ENCODE results near the gene VPS13D. TPM values are rescaled to one million over a fixed set of nuclear protein-coding genes. Genes with fewer than 3 reads are reported as not detected.

Gene VPS13D
- total and polyA plus RNA-seq, 5 experiments from 2014 or later: 5.3 to 64.9 (median 7.5) TPM

- no peak overlapping the region for H3K4me3 Mint-ChIP-seq
- POLR2A ChIA-PET: interaction anchor here (1.6 to 1.8 kb wide), 2 partner anchors 8 to 12 kb away, joined by 4 to 5 read pairs; no protein-coding TSS in a partner anchor
Observed at GRCh38 chr1:12503709-12504108, 273.9 kb downstream of the VPS13D start.

GRCh38 chr1:12504601-12505000 is 274.8 kb downstream of the VPS13D start:
- no peaks in the 10 kb centered on the region for H3K27me3 Mint-ChIP-seq
- peaks cover 0 to 37% (median 14%) of the 10 kb centered on the region in 3 donors for H3K36me3 Mint-ChIP-seq
- POLR2A ChIA-PET: interaction anchor here (1.0 kb wide), 1 partner anchor 17 kb away, joined by 3 read pairs; no protein-coding TSS in a partner anchor
- ATAC-seq (no peak), DNase-seq (no peak)
- H3K9me3 Mint-ChIP-seq: peaks cover 0 to under 1% (median 0%) of the 10 kb centered on the region in 9 donors
- no peak overlapping the region for H3K4me3 Mint-ChIP-seq
- H3K27ac Mint-ChIP-seq: peak overlapping the region in 1 of 10 donors; percentile 73
- peaks cover 12 to 31% (median 21%) of the 10 kb centered on the region in 4 donors for H3K4me1 Mint-ChIP-seq

More at GRCh38 chr1:12503709-12504108, 273.9 kb downstream of the VPS13D start:
- Mint-ChIP-seq H3K4me1 (peaks cover 5 to 24% (median 17%) of the 10 kb centered on the region in 4 donors), H3K9me3 (no peaks in the 10 kb centered on the region), H3K27ac (peak overlapping the region in 5 of 10 donors; percentile 9 to 90 (median 38)), H3K27me3 (no peaks in the 10 kb centered on the region), H3K36me3 (peaks cover 0 to 43% (median 18%) of the 10 kb centered on the region in 3 donors)
- ATAC-seq (no peak), DNase-seq (peak in 1 of 10 donors; percentile 43)

GRCh38 chr1:12505231-12505630 is 275.4 kb downstream of the VPS13D start:
- POLR2A ChIA-PET: interaction anchor here (1.0 to 1.2 kb wide), 3 partner anchors 18 to 28 kb away, joined by 3 to 4 read pairs (median 3); no protein-coding TSS in a partner anchor
- peaks cover 18 to 38% (median 25%) of the 10 kb centered on the region in 4 donors for H3K4me1 Mint-ChIP-seq
- DNase-seq (no peak), ATAC-seq (no peak)
- H3K4me3 Mint-ChIP-seq: no peak overlapping the region
- peaks cover 0 to 34% (median 13%) of the 10 kb centered on the region in 3 donors for H3K36me3 Mint-ChIP-seq
- H3K9me3 Mint-ChIP-seq: peaks cover 0 to 2% (median 0%) of the 10 kb centered on the region in 9 donors
- peak overlapping the region in 5 of 10 donors; percentile 42 to 87 (median 73) for H3K27ac Mint-ChIP-seq
- H3K27me3 Mint-ChIP-seq: no peaks in the 10 kb centered on the region

- Mint-ChIP-seq H3K27ac (peak overlapping the region in 5 of 10 donors; percentile 29 to 82 (median 46)), H3K4me1 (peaks cover 21 to 43% (median 30%) of the 10 kb centered on the region in 4 donors), H3K4me3 (peak overlapping the region in 1 of 10 donors; percentile 51), H3K27me3 (no peaks in the 10 kb centered on the region), H3K36me3 (peaks cover 0 to 33% (median 17%) of the 10 kb centered on the region in 3 donors), H3K9me3 (peaks cover 0 to 3% (median 0%) of the 10 kb centered on the region in 9 donors)
- ATAC-seq (no peak), DNase-seq (no peak)
- POLR2A ChIA-PET: interaction anchor here (0.6 to 1.2 kb wide), 5 partner anchors 10 to 28 kb away, joined by 3 to 4 read pairs (median 3); no protein-coding TSS in a partner anchor
Observed at GRCh38 chr1:12505639-12506280, 275.9 kb downstream of the VPS13D start.

- H3K36me3 Mint-ChIP-seq: peaks cover 0 to 31% (median 17%) of the 10 kb centered on the region in 3 donors
- peak overlapping the region in 3 of 10 donors; percentile 10 to 51 (median 22) for H3K4me3 Mint-ChIP-seq
- H3K27ac Mint-ChIP-seq: peak overlapping the region in 7 of 10 donors; percentile 13 to 84 (median 57)
- H3K9me3 Mint-ChIP-seq: peaks cover 0 to 3% (median 0%) of the 10 kb centered on the region in 9 donors
- DNase-seq (peak in 1 of 10 donors; percentile 24), ATAC-seq (no peak)
- H3K27me3 Mint-ChIP-seq: no peaks in the 10 kb centered on the region
- POLR2A ChIA-PET: interaction anchor here (0.6 to 1.2 kb wide), 5 partner anchors 11 to 29 kb away, joined by 3 to 4 read pairs (median 3); no protein-coding TSS in a partner anchor
- H3K4me1 Mint-ChIP-seq: peaks cover 25 to 49% (median 38%) of the 10 kb centered on the region in 4 donors
Observed at GRCh38 chr1:12506281-12507280, 276.8 kb downstream of the VPS13D start.

GRCh38 chr1:12507631-12508030 is 277.8 kb downstream of the VPS13D start:
- peaks cover 0 to 4% (median 0%) of the 10 kb centered on the region in 9 donors for H3K9me3 Mint-ChIP-seq
- no peak overlapping the region for H3K4me3 Mint-ChIP-seq
- no peak for ATAC-seq
- peak overlapping the region in 1 of 10 donors; percentile 46 for H3K27ac Mint-ChIP-seq
- DNase-seq: no peak
- peaks cover 21 to 48% (median 42%) of the 10 kb centered on the region in 4 donors for H3K4me1 Mint-ChIP-seq
- POLR2A ChIA-PET: interaction anchor here (0.6 kb wide), 1 partner anchor 13 kb away, joined by 3 read pairs; no protein-coding TSS in a partner anchor
- peaks cover under 1 to 24% (median 24%) of the 10 kb centered on the region in 3 donors for H3K36me3 Mint-ChIP-seq
- H3K27me3 Mint-ChIP-seq: no peaks in the 10 kb centered on the region

- no peaks in the 10 kb centered on the region for H3K27me3 Mint-ChIP-seq
- H3K4me3 Mint-ChIP-seq: peak overlapping the region in 4 of 10 donors; percentile 10 to 54 (median 46)
- H3K4me1 Mint-ChIP-seq: peaks cover 24 to 56% (median 49%) of the 10 kb centered on the region in 4 donors
- DNase-seq (no peak), ATAC-seq (no peak)
- peaks cover 5 to 32% (median 25%) of the 10 kb centered on the region in 3 donors for H3K36me3 Mint-ChIP-seq
- POLR2A ChIA-PET: interaction anchor here (1.0 kb wide), 1 partner anchor 143 kb away, joined by 4 read pairs; no protein-coding TSS in a partner anchor
- H3K27ac Mint-ChIP-seq: peak overlapping the region; percentile 63 to 99 (median 89)
- peaks cover 0 to 10% (median 2%) of the 10 kb centered on the region in 9 donors for H3K9me3 Mint-ChIP-seq
Observed at GRCh38 chr1:12508849-12509248, 279.0 kb downstream of the VPS13D start.

- peaks cover 22 to 54% (median 47%) of the 10 kb centered on the region in 4 donors for H3K4me1 Mint-ChIP-seq
- H3K36me3 Mint-ChIP-seq: peaks cover 5 to 32% (median 17%) of the 10 kb centered on the region in 3 donors
- peak overlapping the region; percentile 97 to 99 (median 98) for H3K27ac Mint-ChIP-seq
- POLR2A ChIA-PET: interaction anchor here (0.5 to 3.1 kb wide), 17 partner anchors 8 to 107 kb away, joined by 3 to 40 read pairs (median 5); partner anchors contain the start of gene DHRS3
- no peak for DNase-seq
- H3K27me3 Mint-ChIP-seq: no peaks in the 10 kb centered on the region
- H3K9me3 Mint-ChIP-seq: peaks cover 0 to 10% (median 2%) of the 10 kb centered on the region in 9 donors
- peak overlapping the region; percentile 72 to 92 (median 82) for H3K4me3 Mint-ChIP-seq
- peak in 1 of 2 donors; percentile 1 for ATAC-seq
Observed at GRCh38 chr1:12511128-12511484, 281.3 kb downstream of the VPS13D start.

GRCh38 chr1:12511516-12512468 is 282.0 kb downstream of the VPS13D start:
- Mint-ChIP-seq H3K27ac (peak overlapping the region; percentile 97 to 99 (median 98)), H3K4me1 (peaks cover 22 to 52% (median 43%) of the 10 kb centered on the region in 4 donors), H3K36me3 (peaks cover 5 to 28% (median 14%) of the 10 kb centered on the region in 3 donors), H3K4me3 (peak overlapping the region; percentile 52 to 92 (median 78)), H3K9me3 (peaks cover 0 to 10% (median 2%) of the 10 kb centered on the region in 9 donors), H3K27me3 (no peaks in the 10 kb centered on the region)
- POLR2A ChIA-PET: interaction anchor here (0.5 to 3.1 kb wide), 16 partner anchors 8 to 106 kb away, joined by 3 to 40 read pairs (median 8); partner anchors contain the start of gene DHRS3
- DNase-seq (no peak), ATAC-seq (no peak)

GRCh38 chr1:12513181-12513580 is 283.4 kb downstream of the VPS13D start:
- POLR2A ChIA-PET: interaction anchor here (0.6 kb wide), 1 partner anchor 63 kb away, joined by 3 read pairs; no protein-coding TSS in a partner anchor
- Mint-ChIP-seq H3K36me3 (peaks cover 5 to 23% (median 11%) of the 10 kb centered on the region in 3 donors), H3K9me3 (peaks cover 0 to 10% (median 2%) of the 10 kb centered on the region in 9 donors), H3K27me3 (no peaks in the 10 kb centered on the region), H3K27ac (peak overlapping the region; percentile 15 to 99 (median 58)), H3K4me3 (peak overlapping the region in 2 of 10 donors; percentile 14 to 25), H3K4me1 (peaks cover 26 to 55% (median 43%) of the 10 kb centered on the region in 4 donors)
- DNase-seq (no peak), ATAC-seq (no peak)
